ENCODE measurements around the gene ZFR2.
A peak's percentile ranks its signal among the peaks of the same experiment; 100 is the strongest.
"Not testable (repeated sequence)": the region's sequence is repeated elsewhere in the genome, so short reads cannot be mapped to it uniquely, and the experiment has no call there.

Gene ZFR2

DNA sequence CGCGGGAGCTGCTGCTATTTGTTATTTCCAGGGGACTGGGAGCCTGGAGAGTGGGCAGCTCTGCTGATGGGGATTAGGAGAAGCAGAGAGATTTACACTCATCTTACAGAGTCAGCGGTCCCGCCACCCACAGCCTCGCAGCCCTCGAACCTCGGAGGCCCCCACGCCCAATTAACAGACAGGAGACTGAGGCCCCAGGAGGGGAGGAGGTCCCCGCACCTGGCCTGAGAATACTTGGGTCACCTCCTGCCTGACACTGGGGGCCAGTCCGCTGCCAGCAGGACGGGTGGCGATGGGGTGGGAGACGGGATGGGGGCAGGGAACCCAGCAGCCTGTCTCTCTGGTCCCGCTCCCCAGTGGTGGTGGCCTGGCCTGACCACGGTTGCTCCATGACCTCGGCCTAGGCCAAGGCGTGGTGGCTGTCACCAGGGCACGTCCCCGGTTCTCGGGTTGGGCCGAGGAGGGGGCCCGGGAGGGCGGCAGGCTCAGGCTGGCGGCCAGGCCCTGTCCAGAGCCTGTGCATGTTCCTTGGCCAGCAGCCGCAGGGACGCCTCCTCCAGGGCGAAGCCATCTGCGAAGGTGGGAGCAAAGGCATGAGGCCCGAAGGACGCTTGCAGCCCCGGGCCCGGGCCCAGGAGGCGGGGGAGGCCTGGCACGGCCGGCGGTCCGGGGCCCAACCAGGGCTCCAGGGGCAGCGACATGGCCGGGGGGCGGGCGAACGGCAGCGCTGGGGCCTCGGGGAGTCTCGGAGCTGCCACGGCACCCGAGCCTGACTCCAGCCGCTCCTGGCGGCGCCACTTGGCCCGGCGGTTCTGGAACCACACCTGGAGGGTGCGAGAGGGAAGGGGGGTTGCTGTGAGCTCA, 98.5 kb downstream of the ZFR2 start:
- DNase-seq: no peak

DNA sequence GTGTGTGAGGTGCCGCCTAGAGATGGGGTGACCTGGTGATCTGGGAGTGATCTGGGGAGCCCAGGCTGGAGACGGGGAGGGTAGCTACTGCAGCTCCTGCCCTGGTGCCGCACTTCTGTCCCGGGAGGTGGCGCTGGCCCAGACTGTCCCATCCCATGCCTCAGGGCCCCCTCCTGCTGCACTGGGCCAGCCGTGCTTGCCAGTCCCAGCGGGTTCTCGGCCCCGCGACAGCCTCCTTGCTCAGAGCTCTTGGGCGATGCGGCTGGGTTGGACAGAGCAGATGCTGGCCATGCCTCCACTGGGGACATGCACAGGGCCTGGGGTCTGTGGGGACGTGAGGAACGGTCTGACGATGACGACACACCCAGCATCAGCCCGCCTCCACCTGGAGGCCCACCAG, 99.3 kb downstream of the ZFR2 start:
- no peak for DNase-seq

DNA sequence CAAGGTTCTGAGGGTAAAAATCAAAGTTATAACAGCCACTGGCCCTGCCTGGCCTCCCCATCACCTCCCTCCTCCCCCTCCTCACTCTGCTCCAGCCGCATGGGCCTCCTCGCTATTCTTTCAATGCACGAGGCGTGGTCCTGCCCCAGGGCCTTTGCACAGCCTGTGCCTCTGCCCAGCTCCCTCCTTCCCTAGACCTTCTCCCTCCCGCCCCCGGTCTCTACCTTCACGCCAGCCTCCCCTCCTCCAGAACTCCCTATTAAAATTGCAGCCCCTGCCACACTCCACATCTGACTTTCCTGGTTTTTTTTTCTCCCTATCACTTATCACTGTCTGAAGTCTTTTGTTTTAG, 100.1 kb downstream of the ZFR2 start:
- no peak for DNase-seq

DNA sequence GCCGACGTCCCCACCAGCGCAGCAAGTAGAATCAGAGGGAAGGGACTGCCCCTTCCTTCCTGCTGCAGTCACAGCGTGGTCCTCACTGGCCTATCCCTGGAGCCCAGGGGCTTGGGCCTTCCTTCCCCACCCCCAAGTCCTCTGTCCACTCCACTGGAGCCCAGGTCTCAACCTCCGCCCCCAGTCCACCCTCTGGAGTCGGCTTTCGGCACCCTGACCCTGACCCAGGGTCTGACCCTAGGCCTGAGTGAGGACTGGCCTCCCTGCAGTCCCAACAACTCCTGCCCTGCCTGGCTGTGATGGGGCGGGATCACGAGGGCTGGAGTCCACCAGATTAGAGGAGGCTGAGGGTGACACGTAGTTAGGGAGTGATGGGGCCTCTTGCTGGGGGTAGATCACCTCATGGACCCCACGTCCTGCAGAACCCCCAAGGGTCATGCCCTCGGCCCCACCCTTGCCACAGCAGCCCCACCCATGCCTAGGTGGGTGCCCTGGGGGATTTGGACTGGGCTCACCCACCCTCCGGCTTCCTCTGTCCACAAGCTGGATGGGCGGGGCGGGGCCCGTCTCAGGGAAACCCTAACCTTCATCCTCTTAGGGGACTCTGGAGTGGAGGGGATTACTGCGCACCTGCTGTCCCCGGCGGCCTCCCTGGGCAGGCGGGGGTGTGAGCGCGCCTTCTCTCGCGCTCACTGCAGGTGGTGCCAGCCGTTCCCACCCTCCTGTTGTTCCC, 100.7 kb downstream of the ZFR2 start:
- no peak for DNase-seq

DNA sequence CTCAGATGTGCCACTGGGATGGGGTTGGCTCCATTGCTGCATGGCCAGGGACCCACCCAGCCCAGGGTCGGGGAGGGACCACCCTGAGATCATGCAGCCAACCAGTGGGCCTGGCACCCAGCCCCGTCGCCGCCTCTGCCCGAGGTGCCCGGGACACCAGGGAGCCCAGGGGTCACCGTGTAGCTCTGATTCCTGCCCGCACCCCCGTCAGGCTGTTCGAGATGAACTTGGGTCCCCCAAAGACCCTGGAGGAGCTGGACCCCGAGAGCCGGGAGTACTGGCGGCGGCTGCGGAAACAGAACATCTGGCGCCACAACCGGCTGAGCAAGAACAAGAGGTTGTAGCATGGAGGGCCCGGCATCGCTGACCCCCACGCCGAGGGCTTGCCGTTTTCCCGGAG, 101.8 kb downstream of the ZFR2 start:
- no peak for DNase-seq

DNA sequence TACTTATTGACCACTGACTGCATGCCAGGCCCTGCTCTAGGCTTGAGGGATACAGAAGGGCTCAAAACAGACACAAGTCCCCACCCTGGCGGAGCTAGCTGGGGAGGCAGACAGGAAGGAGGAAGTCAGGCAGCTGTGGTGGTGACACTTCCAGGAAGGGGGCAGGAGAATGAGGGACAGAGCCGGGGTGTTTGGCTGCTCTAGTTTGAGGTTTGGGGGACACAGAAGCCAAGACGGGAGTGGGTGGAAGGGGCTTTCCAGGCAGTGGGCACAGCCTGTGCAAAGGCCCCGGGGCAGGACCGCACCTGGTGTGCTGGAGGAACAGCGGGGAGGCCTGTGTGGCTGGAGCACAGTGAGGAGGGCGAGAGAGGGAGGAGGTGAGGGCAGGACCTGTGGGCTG, 102.3 kb downstream of the ZFR2 start:
- no peak for DNase-seq

DNA sequence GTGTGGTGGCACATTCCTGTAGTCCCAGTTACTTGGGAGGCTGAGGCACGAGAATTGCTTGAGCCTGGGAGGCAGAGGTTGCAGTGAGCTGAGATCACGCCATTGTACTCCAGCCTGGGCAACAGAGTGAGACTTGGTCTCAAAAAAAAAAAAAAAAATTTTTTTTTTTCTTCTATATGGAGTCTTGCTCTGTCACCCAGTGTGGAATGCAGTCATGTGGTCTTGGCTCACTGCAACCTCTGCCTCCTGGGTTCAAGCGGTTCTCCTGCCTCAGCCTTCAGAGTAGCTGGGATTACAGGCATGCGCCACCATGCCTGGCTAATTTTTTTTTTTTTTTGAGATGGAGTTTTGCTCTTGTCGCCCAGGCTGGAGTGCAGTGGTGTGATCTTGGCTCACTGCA, 103.1 kb downstream of the ZFR2 start:
- not testable (repeated sequence) for DNase-seq

DNA sequence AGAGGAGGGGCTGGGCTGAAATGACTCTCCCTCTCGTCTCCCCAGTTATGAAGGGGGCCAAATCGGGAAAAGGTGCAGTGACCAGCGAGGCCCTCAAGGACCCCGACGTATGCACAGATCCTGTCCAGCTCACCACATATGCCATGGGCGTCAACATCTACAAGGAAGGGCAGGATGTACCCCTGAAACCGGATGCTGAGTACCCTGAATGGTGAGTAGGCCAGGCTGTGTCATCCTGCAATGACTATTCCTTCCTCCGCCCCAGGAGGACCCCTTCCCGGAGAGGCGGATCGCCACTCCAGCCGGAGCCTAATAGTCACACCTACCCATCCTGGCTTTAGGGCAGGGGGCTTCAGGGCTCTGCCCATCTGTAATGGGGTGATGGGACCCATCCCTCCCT, 103.7 kb downstream of the ZFR2 start:
- DNase-seq: no peak

DNA sequence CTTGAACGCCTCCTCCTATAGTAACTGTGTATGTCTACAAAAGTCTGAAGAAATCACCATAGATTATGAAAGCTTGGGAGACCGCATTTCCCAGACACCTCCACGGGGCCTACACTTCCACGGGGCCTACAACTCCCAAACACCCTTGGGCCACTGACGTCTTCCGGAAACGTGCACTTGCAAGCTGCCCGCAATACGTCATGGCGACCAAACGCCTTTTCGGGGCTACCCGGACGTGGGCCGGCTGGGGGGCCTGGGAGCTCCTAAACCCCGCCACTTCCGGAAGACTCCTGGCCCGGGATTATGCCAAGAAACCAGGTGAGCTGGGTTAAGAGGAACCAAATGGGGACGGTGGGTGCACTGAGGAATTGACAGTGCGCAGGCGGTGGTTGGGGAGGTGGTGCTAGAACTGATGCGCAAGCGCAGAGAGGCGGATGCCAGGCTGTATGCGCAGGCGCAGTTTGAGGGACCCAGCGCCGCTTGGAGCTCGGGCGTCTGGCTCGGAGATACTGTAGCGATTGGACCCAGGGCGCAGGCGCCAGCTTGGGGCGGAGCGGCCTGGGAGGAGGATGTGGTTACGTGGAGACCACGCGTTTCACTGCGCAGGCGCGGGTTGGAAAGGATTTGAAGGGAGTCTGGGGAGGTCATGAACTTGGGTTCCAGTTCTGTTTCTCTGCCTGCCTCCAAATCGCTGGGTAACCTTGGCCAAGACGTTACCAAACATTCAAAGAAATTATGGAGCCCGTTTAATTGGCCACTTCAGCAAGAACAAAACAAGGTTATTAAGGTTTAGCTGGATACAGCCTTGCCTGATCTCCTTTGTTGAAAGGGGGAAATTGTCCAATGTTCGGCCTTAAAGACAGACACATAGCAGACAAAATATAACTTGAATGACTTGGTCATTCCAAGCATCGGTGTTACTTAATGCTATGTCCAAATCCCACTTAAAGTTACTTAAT, 106.1 kb downstream of the ZFR2 start, which contains the start of gene MRPL54:
Gene MRPL54, plus strand, starts transcription at position 182 of the 959 bp plus-strand sequence. Its CDS starts 19 bp downstream, at position 201.
- DNase-seq: peak; percentile 99 to 100 (median 100)

DNA sequence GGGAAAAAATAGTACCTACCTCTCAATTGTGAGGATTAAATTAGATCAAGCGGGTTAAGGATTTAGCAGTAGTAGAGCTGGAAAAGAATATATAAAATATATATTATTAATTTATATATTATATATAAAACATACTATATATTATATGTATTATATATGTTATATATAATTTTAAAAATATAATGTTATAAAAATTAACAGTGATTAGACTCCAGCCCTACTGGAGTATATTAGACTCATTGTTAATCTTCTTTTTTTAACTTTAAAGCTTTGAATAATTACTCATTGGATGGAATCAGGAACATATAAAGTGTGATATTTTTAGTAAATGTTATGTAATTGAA, 106.7 kb downstream of the ZFR2 start:
- no peak for DNase-seq

DNA sequence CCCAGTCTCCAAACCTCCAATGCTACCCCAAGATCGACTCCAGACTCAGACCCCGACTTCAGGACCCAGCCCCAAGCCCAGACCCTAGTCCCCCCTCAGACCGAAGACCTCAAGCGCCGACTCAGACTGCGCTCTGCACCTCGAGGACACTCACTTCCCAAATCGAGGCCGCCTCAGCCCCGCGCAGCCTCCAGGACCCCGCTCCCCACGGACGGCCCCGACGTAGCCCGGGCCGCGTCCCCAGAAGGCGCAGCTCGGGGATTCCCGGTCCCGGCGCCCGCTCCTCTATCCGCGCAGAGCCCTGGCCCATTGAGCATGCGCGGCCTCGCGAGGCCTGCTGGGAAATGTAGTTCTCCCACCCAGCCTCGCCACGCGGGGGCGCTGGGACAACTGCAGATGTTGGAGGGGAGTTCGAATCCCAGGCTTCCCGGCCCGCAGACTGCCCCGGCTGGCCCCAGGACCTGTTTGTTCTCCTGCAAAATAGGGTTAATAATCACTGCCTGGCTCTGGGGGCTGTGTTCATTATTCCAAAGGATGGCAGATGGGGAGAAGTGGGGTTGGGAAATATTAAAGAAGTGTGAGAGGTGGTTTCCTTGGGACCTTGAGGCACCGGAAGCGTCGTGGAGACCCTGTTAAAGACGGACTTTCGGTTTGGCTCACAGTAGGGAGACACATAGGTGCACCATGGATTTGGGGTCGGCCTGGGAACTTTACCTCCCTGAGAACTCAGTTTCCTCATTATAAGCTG, 107.3 kb downstream of the ZFR2 start, which contains the start of gene APBA3:
Gene APBA3, minus strand, starts transcription at position 311 of the 748 bp plus-strand sequence. CDS start 1,428 bp downstream, outside the sequence.
- DNase-seq: peak; percentile 85 to 94 (median 93)

DNA sequence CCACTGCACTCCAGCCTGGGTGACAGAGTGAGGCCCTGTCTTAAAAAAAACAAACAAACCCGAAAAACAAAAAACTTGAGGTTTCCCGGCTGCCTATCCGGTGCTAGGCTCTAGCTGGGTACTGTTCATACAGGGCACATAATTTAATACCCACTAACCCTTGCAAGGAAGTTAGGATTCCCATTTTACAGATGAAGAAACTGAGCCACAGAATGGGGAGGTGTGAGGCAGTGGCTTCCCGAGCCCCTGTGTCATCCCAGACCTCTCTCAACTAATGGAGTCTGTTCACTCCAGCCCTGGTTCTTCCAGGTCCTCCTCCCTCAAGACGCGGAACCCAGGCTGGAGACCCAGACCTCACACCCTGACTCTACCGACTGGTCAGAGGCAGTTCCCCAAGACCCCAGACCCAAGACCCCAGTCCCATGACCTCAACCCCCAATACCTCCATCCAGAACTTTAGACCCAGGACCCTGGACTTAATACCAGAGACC, 107.9 kb downstream of the ZFR2 start:
- DNase-seq: peak in 2 of 3 experiments; percentile 41 to 54

DNA sequence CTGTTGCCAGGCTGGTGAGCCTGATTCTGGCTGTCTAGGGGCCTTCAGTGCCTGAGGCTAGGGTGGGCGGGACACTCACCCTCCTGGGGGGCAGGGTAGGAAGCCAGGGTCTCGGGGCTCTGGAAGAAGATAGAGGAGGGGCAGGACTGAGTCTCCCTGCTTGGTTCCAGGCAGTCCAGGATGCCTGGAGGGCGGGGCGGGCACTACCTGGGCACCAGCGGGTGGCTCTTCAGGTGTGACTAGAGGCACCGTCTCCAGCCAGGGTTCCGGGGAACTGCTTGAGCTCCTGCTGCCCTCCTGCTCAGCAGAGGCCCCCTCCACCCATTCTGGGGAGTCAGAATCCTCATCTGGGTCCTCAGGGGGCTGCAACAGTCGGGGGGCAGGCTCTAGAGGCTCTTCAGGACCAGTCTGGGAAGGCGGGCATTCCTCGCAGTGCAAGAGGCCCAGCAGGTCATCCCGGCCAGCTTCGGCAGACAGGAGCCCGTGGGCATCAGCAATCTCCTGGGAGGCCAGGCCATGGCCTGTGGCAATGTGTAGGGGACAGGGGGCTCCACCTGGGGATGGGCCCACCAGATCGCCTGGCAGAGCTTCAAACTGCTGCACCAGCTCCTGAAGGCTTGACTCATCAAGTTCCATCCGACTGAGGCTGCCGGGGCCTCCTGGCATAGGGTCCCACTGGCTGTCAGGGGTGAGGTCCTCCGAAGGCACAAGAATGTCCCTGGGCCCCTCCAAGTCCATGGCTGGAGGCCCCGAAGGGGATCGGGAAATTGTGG, 109.2 kb downstream of the ZFR2 start:
- DNase-seq: no peak

DNA sequence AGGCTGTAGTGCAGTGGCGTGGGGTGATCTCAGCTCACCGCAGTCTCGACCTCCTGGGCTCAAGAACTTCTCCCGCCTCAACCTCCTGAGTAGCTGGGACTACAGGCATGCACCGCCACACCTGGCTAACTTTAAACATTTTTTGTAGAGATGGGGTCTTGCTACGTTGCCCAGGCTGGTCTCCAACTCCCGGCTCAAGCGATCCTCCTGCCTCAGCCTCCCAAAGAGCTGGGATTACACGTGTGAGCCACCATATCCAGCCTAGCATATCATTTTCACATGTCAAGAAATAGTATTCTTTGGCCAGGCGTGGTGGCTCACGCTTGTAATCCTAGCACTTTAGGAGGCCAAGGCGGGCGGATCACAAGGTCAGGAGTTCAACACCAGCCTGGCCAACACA, 110.5 kb downstream of the ZFR2 start:
- DNase-seq: not testable (repeated sequence)

DNA sequence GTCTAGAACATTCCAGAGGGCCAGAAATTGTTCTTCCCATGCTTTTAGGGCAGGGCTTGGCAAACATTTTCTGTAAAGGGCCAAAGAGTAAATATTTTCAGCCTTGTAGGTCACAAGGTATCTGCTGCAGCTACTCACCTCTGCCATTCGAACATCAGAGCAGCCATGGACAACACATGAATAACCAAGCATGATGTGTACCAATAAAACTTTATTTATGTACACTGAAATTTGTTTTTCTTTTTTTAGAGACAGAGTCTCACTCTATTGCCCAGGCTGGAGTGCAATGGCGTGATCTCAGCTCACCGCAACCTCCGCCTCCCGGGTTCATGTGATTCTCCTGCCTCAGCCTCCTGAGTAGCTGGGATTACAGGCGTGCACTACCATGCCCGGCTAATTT, 111.1 kb downstream of the ZFR2 start:
- DNase-seq: not testable (repeated sequence)

Measured in NCI-H1417 (cell line).